HepG2 (cell line): Measurements from ENCODE around the gene STARD5. TPM values are rescaled to one million over a fixed set of nuclear protein-coding genes. Genes with fewer than 3 reads are reported as not detected.

ENCODE experiments used
- ATAC-seq: fragments of 200-7000 bp; cut with Tn5 transposase; 3 replicates; pipeline ENCODE4 v1.9.1; 2020; ENCODE audit warnings: mild to moderate bottlenecking, moderate library complexity
- BruUV-seq: library from RNA; stranded (reverse); fragments of 400-500 nt; replicated peaks from 2 replicates; lab custom pipeline; 2021; lab: Mats Ljungman, UMichigan
- CTCF ChIA-PET: fragments of 300-600 bp; formaldehyde crosslinking; extraction: SDS; loops from one replicate; lab custom pipeline; 2021; ENCODE audit warnings: low total read pairs, inconsistent platforms, low intra/inter-chr PET ratio; lab: Yijun Ruan, JAX
- POLR2A ChIA-PET: fragments of 350-600 bp; sonication (Branson Sonifier 250); formaldehyde crosslinking; loops from one replicate; lab custom pipeline; 2020; ENCODE audit warnings: antibody characterized with exemption, inconsistent platforms; lab: Yijun Ruan, JAX
- DNase-seq: peaks from one replicate; pipeline ENCODE4 v3.0.0-alpha.2; 2015; ENCODE audit warnings: low spot score
- FAIRE-seq: peaks from 3 replicates; lab custom pipeline; 2011; peaks lifted over from hg19 to GRCh38; lab: Jason Lieb, UNC
- H2AFZ ChIP-seq: one replicate; pipeline ENCODE4 v1.6.1; 2011; ENCODE audit warnings: low read length, inconsistent platforms
- H3K27ac ChIP-seq: fragments of 300-600 bp; 3 replicates; pipeline ENCODE4 v1.8.0; 2011; ENCODE audit warnings: mixed run types, mild to moderate bottlenecking, mixed read lengths, low read length, inconsistent platforms; ENCODE audit not compliant: insufficient read depth; ENCODE audit errors: extremely low read length
- H3K27me3 ChIP-seq, 2 experiments: fragments of 200-600 bp in 1 of 2; 2 replicates in 1 of 2; 3 replicates in 1 of 2; pipeline versions ENCODE4 v1.6.0 to v1.8.0; 2011; ENCODE audit warnings: low read length in 2 of 2, mild to moderate bottlenecking in 2 of 2, moderate library complexity in 2 of 2, inconsistent platforms in 1 of 2; ENCODE audit not compliant: insufficient read depth in 2 of 2, control insufficient read depth in 1 of 2
- H3K36me3 ChIP-seq, 2 experiments: fragments of 200-600 bp in 1 of 2; replicated peaks in 1 of 2; 2 replicates in 1 of 2; 3 replicates in 1 of 2; pipeline versions ENCODE4 v1.5.1 to v1.8.0; 2011; ENCODE audit warnings: low read length in 2 of 2, inconsistent platforms in 1 of 2; ENCODE audit not compliant: insufficient read depth in 2 of 2, control insufficient read depth in 1 of 2
- H3K4me1 ChIP-seq: 2 replicates; pipeline ENCODE4 v1.5.1; 2012; ENCODE audit warnings: low read length, inconsistent platforms; ENCODE audit not compliant: insufficient read depth
- H3K4me2 ChIP-seq: 2 replicates; pipeline ENCODE4 v1.6.0; 2011; ENCODE audit warnings: low read depth, low read length, inconsistent platforms
- H3K4me3 ChIP-seq, 3 experiments: fragments of 200-600 bp in 1 of 3; sonication (generic), shearing (Covaris generic) in 1 of 3; replicated peaks in 1 of 3; 2 replicates each; pipeline ENCODE4 v1.5.1; 2011 to 2016; ENCODE audit warnings: low read length in 3 of 3, inconsistent platforms in 2 of 3, low read depth in 2 of 3, mild to moderate bottlenecking in 2 of 3, control low read depth in 1 of 3, mixed read lengths in 1 of 3; ENCODE audit not compliant: insufficient read depth in 1 of 3
- H3K79me2 ChIP-seq: one replicate; pipeline ENCODE4 v1.6.1; 2011; ENCODE audit warnings: low read length, inconsistent platforms; ENCODE audit not compliant: insufficient read depth
- H3K9ac ChIP-seq: 2 replicates; pipeline ENCODE4 v1.6.0; 2011; ENCODE audit warnings: mild to moderate bottlenecking, low read depth, low read length, inconsistent platforms; ENCODE audit not compliant: insufficient read depth
- H3K9me3 ChIP-seq: 2 replicates; pipeline ENCODE4 v1.5.1; 2012; ENCODE audit warnings: mild to moderate bottlenecking, low read length
- H4K20me1 ChIP-seq: 2 replicates; pipeline ENCODE4 v1.6.0; 2011; ENCODE audit warnings: inconsistent platforms, mild to moderate bottlenecking, low read length, moderate library complexity; ENCODE audit not compliant: insufficient read depth
- CBFB ChIP-seq: sonication (generic); formaldehyde crosslinking; IDR thresholded peaks from 2 replicates; pipeline ENCODE4 v1.4.0; 2020; ENCODE audit warnings: missing genetic modification reagents
- GFI1 ChIP-seq: sonication (generic); formaldehyde crosslinking; IDR thresholded peaks from 2 replicates; pipeline ENCODE4 v1.5.0; 2020; ENCODE audit warnings: missing genetic modification reagents, mild to moderate bottlenecking, borderline replicate concordance
- MIER3 ChIP-seq: IDR thresholded peaks from 2 replicates; pipeline ENCODE4 v1.6.1; 2016; ENCODE audit warnings: missing compliant biosample characterization, borderline replicate concordance
- NONO ChIP-seq, 2 experiments: fragments of 450-650 bp in 1 of 2; sonication (generic) in 1 of 2; formaldehyde crosslinking in 1 of 2; IDR thresholded peaks in 1 of 2; conservative IDR thresholded peaks in 1 of 2; 2 replicates each; pipeline versions ENCODE4 v1.6.1 to v1.8.0; 2017 to 2022; ENCODE audit warnings: mild to moderate bottlenecking in 1 of 2, missing genetic modification reagents in 1 of 2, moderate library complexity in 1 of 2
- PHF8 ChIP-seq: sonication (generic); formaldehyde crosslinking; IDR thresholded peaks from 2 replicates; pipeline ENCODE4 v1.5.0; 2020; ENCODE audit warnings: missing genetic modification reagents
- RFXANK ChIP-seq: IDR thresholded peaks from 2 replicates; pipeline ENCODE4 v1.6.1; 2016
- ZNF841 ChIP-seq: sonication (generic); formaldehyde crosslinking; IDR thresholded peaks from 2 replicates; pipeline ENCODE4 v1.8.1; 2023; ENCODE audit warnings: missing genetic modification reagents, borderline replicate concordance
- WGBS: methylation state at CpG from one replicate; pipeline ENCODE4 v1.1.6; 2017; ENCODE audit warnings: low lambda C conversion rate; 5-methylcytosine and 5-hydroxymethylcytosine counted together
- in situ Hi-C: cut with HindIII; loops from 2 replicates; pipeline ENCODE4 v1.10.0; 2017; ENCODE audit warnings: low pct_unique_long_range_greater_than_20kb; ENCODE audit not compliant: extremely low pct_ligation_motif_present
- intact Hi-C: fragments of 100-400 bp; cut with micrococcal nuclease; formaldehyde crosslinking; loops from one replicate; pipeline ENCODE4 v1.10.0; 2022; ENCODE audit not compliant: unreplicated experiment
- polyA plus RNA-seq, 8 experiments: library from polyadenylated mRNA; depleted of rRNA in 3 of 8; stranded (reverse) in 7 of 8; unstranded in 1 of 8; fragments of >200 nt; fragmentation: Illumina TruSeq in 4 of 8; extraction: Trizol in 4 of 8; gene quantifications; 2 replicates each; pipeline versions ENCODE4 v1.2.1 to v1.2.3, GENCODE V29; 2011 to 2016; ENCODE audit warnings: low read depth in 4 of 8, missing spikeins in 1 of 8, mixed read lengths in 1 of 8; ENCODE audit not compliant: insufficient read depth in 1 of 8
- total RNA-seq, 5 experiments: library from RNA; depleted of rRNA; stranded (reverse); fragments of >200 nt; fragmentation: Illumina TruSeq; extraction: Trizol; gene quantifications; 2 replicates each; pipeline ENCODE4 v1.2.3, GENCODE V29; 2016; ENCODE audit warnings: low read depth in 1 of 5
- TF ChIP-seq, protein P1 (sequence below): sonication (generic); formaldehyde crosslinking; IDR thresholded peaks from 2 replicates; pipeline ENCODE4 v1.5.1; 2020; ENCODE audit warnings: missing genetic modification reagents, mild to moderate bottlenecking, borderline replicate concordance
- TF ChIP-seq, protein P2 (sequence below): sonication (generic); formaldehyde crosslinking; IDR thresholded peaks from 2 replicates; pipeline ENCODE4 v1.4.0; 2020; ENCODE audit warnings: missing genetic modification reagents
- TF ChIP-seq, protein P3 (sequence below): sonication (generic); formaldehyde crosslinking; IDR thresholded peaks from 2 replicates; pipeline ENCODE4 v1.4.0; 2020; ENCODE audit warnings: missing genetic modification reagents

STARD5 gene
- total and polyA plus RNA-seq, 2 of the 13 experiments (the other 11 are each of a cell fraction or from before 2014, with no cell fraction given), result 3.1 to 3.5 TPM

DNA sequence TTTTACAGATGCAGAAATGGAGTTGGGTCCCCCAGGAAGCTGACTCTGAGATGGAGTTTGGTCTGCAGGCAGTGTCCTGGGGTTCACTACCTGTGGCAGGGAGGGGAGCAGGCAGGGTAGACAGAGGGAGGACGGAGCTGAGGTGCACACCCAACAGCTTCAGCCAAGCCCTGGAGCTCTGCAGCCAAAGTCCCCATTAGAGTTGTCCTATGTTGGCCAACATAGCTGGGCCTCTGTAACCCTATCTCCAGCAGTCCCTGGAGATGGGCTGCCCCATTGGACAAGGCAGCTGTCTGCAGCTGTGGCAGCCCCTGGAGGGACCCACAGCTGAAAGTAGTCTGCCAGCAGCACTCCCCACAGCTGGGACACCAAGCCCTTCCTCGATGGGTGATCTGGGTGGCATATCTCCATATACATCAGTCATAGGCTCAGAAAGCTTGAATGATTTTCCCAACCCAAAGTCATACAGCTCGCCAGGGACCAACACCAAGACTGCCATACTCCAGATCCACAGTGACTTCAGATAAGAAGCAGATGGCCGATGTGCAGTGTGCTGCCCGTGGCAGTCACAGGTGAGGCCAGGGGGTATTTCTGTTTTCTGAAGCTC, 31.9 kb downstream of the STARD5 start:
- CTCF ChIA-PET, result no interaction called here
- in situ Hi-C loops (no loop called here), intact Hi-C loops (no loop called here)
- Histone ChIP-seq H2AFZ (no peak overlapping the region), H3K9me3 (no peaks in the 10 kb centered on the region), H3K79me2 (no peaks in the 10 kb centered on the region), H3K4me2 (no peak overlapping the region), H3K36me3 (no peaks in the 10 kb centered on the region), H3K27me3 (peaks cover 0 to 7% of the 10 kb centered on the region in 2 experiments; a peak in 1 of 5 replicates), H3K4me1 (no peaks in the 10 kb centered on the region), H3K9ac (no peak overlapping the region), H3K27ac (no peak overlapping the region), H3K4me3 (no peak overlapping the region), H4K20me1 (no peaks in the 10 kb centered on the region; the same call in 1 of the 2 replicates)
- 38% methylated on average over 2 of the region's 5 CpGs for WGBS
- no peak for DNase-seq
- no peak for FAIRE-seq
- ATAC-seq, result no peak
- no TSS peak for BruUV-seq
- POLR2A ChIA-PET, result no interaction called here
- TF ChIP-seq, protein P1, sequence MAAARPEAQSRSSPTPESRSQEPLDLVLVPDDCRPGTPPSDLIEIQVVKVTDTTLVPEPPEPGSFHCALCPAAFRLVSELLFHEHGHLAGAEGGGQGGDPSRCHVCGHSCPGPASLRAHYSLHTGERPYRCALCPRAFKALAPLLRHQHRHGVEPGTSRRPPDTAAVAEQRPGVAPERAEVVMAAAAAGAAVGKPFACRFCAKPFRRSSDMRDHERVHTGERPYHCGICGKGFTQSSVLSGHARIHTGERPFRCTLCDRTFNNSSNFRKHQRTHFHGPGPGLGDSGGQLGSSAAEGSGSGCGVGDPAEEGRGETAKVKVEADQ (CRISPR knock-in tag), result no peak
- TF ChIP-seq, protein P2, sequence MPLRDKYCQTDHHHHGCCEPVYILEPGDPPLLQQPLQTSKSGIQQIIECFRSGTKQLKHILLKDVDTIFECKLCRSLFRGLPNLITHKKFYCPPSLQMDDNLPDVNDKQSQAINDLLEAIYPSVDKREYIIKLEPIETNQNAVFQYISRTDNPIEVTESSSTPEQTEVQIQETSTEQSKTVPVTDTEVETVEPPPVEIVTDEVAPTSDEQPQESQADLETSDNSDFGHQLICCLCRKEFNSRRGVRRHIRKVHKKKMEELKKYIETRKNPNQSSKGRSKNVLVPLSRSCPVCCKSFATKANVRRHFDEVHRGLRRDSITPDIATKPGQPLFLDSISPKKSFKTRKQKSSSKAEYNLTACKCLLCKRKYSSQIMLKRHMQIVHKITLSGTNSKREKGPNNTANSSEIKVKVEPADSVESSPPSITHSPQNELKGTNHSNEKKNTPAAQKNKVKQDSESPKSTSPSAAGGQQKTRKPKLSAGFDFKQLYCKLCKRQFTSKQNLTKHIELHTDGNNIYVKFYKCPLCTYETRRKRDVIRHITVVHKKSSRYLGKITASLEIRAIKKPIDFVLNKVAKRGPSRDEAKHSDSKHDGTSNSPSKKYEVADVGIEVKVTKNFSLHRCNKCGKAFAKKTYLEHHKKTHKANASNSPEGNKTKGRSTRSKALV (CRISPR knock-in tag), result no peak
- no peak for TF ChIP-seq PHF8 (CRISPR knock-in tag)
- TF ChIP-seq MIER3, result no peak
- no peak for TF ChIP-seq NONO (IDR thresholded peaks at IDR 0.05)
- no peak for TF ChIP-seq NONO (CRISPR knock-in tag; conservative IDR thresholded peaks at IDR 0.05)
- TF ChIP-seq CBFB (CRISPR knock-in tag), result no peak
- no peak for TF ChIP-seq ZNF841
- TF ChIP-seq GFI1 (CRISPR knock-in tag), result no peak
- TF ChIP-seq, protein P3, sequence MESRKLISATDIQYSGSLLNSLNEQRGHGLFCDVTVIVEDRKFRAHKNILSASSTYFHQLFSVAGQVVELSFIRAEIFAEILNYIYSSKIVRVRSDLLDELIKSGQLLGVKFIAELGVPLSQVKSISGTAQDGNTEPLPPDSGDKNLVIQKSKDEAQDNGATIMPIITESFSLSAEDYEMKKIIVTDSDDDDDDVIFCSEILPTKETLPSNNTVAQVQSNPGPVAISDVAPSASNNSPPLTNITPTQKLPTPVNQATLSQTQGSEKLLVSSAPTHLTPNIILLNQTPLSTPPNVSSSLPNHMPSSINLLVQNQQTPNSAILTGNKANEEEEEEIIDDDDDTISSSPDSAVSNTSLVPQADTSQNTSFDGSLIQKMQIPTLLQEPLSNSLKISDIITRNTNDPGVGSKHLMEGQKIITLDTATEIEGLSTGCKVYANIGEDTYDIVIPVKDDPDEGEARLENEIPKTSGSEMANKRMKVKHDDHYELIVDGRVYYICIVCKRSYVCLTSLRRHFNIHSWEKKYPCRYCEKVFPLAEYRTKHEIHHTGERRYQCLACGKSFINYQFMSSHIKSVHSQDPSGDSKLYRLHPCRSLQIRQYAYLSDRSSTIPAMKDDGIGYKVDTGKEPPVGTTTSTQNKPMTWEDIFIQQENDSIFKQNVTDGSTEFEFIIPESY (CRISPR knock-in tag), result no peak
- TF ChIP-seq RFXANK (CRISPR knock-in tag), result no peak
